Measurements from ENCODE around the gene RALGDS.

RALGDS gene

DNA sequence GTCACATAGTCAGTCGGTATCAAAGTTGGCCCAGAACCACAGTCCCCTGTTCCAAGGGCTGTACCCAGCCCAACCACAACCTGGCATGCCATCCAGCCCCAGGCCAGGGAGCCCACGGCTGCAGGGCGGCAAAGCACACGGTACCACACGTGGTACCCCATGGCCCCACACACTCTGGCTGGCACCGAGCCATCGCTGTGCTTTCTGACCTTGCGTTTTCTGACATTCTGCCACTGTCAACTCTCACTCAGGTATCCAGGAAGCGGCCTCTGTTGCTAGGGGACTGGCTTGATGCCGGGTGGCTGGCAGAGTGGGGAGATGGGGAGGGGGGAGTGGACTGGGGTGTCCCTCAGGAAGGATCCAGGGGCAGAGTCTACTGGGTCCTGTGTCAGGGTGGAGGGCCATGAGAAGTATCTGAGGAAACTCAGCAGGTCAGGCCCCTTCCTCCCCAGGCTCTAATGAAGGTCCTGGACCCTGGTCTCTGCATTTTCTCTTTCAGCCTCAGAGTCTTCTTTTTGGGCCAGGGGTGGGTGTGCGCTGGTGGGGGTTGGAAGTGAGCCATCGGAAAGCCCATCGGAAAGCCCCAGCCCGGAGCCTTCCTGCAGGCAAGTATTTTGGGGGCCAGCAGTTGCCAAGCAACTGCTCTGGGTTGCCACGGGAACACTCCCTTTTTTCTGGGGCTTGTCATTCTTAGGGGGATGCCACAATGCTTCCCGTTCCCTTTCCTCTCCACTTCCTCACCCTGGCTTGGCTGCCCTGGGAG is 21.0 kb upstream of the RALGDS start:
- Histone ChIP-seq H3K36me3 (replicated peaks; ENCODE audit: low read depth, low read length) (peaks cover 6% of the 10 kb centered on the region), H3K9me3 (ENCODE audit: insufficient read depth, low read length) (no peaks in the 10 kb centered on the region), H2AFZ (ENCODE audit: low read depth, low read length) (no peak overlapping the region), H4K20me1 (ENCODE audit: insufficient read depth, low read length) (peaks cover 95% of the 10 kb centered on the region), H3K4me2 (ENCODE audit: low read length) (no peak overlapping the region), H3K79me2 (ENCODE audit: low read length) (peaks cover 80% of the 10 kb centered on the region), H3K4me3 (ENCODE audit: low read length) (no peak overlapping the region), H3K27me3 (ENCODE audit: low read depth, low read length) (no peaks in the 10 kb centered on the region), H3K27ac (ENCODE audit: low read length) (no peak overlapping the region), H3K4me1 (ENCODE audit: low read length) (peaks cover 14% of the 10 kb centered on the region), H3K9ac (ENCODE audit: low read length) (no peak overlapping the region)
- TF ChIP-seq, protein P1, sequence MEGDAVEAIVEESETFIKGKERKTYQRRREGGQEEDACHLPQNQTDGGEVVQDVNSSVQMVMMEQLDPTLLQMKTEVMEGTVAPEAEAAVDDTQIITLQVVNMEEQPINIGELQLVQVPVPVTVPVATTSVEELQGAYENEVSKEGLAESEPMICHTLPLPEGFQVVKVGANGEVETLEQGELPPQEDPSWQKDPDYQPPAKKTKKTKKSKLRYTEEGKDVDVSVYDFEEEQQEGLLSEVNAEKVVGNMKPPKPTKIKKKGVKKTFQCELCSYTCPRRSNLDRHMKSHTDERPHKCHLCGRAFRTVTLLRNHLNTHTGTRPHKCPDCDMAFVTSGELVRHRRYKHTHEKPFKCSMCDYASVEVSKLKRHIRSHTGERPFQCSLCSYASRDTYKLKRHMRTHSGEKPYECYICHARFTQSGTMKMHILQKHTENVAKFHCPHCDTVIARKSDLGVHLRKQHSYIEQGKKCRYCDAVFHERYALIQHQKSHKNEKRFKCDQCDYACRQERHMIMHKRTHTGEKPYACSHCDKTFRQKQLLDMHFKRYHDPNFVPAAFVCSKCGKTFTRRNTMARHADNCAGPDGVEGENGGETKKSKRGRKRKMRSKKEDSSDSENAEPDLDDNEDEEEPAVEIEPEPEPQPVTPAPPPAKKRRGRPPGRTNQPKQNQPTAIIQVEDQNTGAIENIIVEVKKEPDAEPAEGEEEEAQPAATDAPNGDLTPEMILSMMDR (IDR thresholded peaks at IDR 0.05; ENCODE audit: low read depth, low read length) = no peak
- no peak for TF ChIP-seq EZH2phosphoT487 (IDR thresholded peaks at IDR 0.05; ENCODE audit: low read depth)

- H3K9ac ChIP-seq (ENCODE audit: low read length) = no peak overlapping the region
- peaks cover 88% of the 10 kb centered on the region for H4K20me1 ChIP-seq (ENCODE audit: insufficient read depth, low read length)
- H3K4me1 ChIP-seq (ENCODE audit: low read length) = peaks cover 14% of the 10 kb centered on the region
- H3K36me3 ChIP-seq (replicated peaks; ENCODE audit: low read depth, low read length) = peaks cover 2% of the 10 kb centered on the region
- H3K4me3 ChIP-seq (ENCODE audit: low read length) = no peak overlapping the region
- TF ChIP-seq, protein P1 (IDR thresholded peaks at IDR 0.05; ENCODE audit: low read depth, low read length) = no peak
- no peak for TF ChIP-seq EZH2phosphoT487 (IDR thresholded peaks at IDR 0.05; ENCODE audit: low read depth)
- H3K27me3 ChIP-seq (ENCODE audit: low read depth, low read length) = no peaks in the 10 kb centered on the region
- H3K4me2 ChIP-seq (ENCODE audit: low read length) = no peak overlapping the region
- H3K9me3 ChIP-seq (ENCODE audit: insufficient read depth, low read length) = no peaks in the 10 kb centered on the region
- no peak overlapping the region for H2AFZ ChIP-seq (ENCODE audit: low read depth, low read length)
- H3K79me2 ChIP-seq (ENCODE audit: low read length) = peaks cover 71% of the 10 kb centered on the region
- no peak overlapping the region for H3K27ac ChIP-seq (ENCODE audit: low read length)
Measured at GRCh38 chr9:133140606-133141005, 19.6 kb upstream of the RALGDS start.

- Histone ChIP-seq H3K4me2 (ENCODE audit: low read length) (no peak overlapping the region), H3K36me3 (replicated peaks; ENCODE audit: low read depth, low read length) (peaks cover 2% of the 10 kb centered on the region), H3K27me3 (ENCODE audit: low read depth, low read length) (no peaks in the 10 kb centered on the region), H3K79me2 (ENCODE audit: low read length) (peaks cover 71% of the 10 kb centered on the region), H3K27ac (ENCODE audit: low read length) (no peak overlapping the region), H4K20me1 (ENCODE audit: insufficient read depth, low read length) (peaks cover 88% of the 10 kb centered on the region), H3K9me3 (ENCODE audit: insufficient read depth, low read length) (no peaks in the 10 kb centered on the region), H3K4me3 (ENCODE audit: low read length) (no peak overlapping the region), H3K9ac (ENCODE audit: low read length) (no peak overlapping the region), H2AFZ (ENCODE audit: low read depth, low read length) (no peak overlapping the region), H3K4me1 (ENCODE audit: low read length) (peaks cover 14% of the 10 kb centered on the region)
- TF ChIP-seq, protein P1 (IDR thresholded peaks at IDR 0.05; ENCODE audit: low read depth, low read length) = no peak
- TF ChIP-seq EZH2phosphoT487 (IDR thresholded peaks at IDR 0.05; ENCODE audit: low read depth) = no peak
Measured at GRCh38 chr9:133140174-133140505, 19.1 kb upstream of the RALGDS start.

- H3K4me3 ChIP-seq (ENCODE audit: low read length) = no peak overlapping the region
- no peak overlapping the region for H3K27ac ChIP-seq (ENCODE audit: low read length)
- no peak overlapping the region for H3K4me2 ChIP-seq (ENCODE audit: low read length)
- H4K20me1 ChIP-seq (ENCODE audit: insufficient read depth, low read length) = peaks cover 88% of the 10 kb centered on the region
- peaks cover 12% of the 10 kb centered on the region for H3K4me1 ChIP-seq (ENCODE audit: low read length)
- peaks cover 2% of the 10 kb centered on the region for H3K36me3 ChIP-seq (replicated peaks; ENCODE audit: low read depth, low read length)
- no peak overlapping the region for H2AFZ ChIP-seq (ENCODE audit: low read depth, low read length)
- H3K79me2 ChIP-seq (ENCODE audit: low read length) = peaks cover 71% of the 10 kb centered on the region
- TF ChIP-seq, protein P1 (IDR thresholded peaks at IDR 0.05; ENCODE audit: low read depth, low read length) = no peak
- TF ChIP-seq EZH2phosphoT487 (IDR thresholded peaks at IDR 0.05; ENCODE audit: low read depth) = no peak
- H3K9ac ChIP-seq (ENCODE audit: low read length) = no peak overlapping the region
- no peaks in the 10 kb centered on the region for H3K27me3 ChIP-seq (ENCODE audit: low read depth, low read length)
- no peaks in the 10 kb centered on the region for H3K9me3 ChIP-seq (ENCODE audit: insufficient read depth, low read length)
Measured at GRCh38 chr9:133139246-133140173, 18.5 kb upstream of the RALGDS start.
